H1 (cell line): Measurements from ENCODE around the gene DYSF. TPM values are rescaled to one million over a fixed set of nuclear protein-coding genes. Genes with fewer than 3 reads are reported as not detected.

Source experiments
- CTCF ChIA-PET: fragments of 300-600 bp; sonication (Branson Sonifier 250); formaldehyde crosslinking; loops from one replicate; lab custom pipeline; 2021; ENCODE audit not compliant: partially characterized antibody; lab: Charles Lee
- POLR2A ChIA-PET: fragments of 300-600 bp; sonication (Branson Sonifier 250); formaldehyde crosslinking; loops from one replicate; lab custom pipeline; 2021; ENCODE audit warnings: inconsistent platforms; ENCODE audit not compliant: partially characterized antibody; lab: Charles Lee
- DNase-seq, 2 experiments: peaks; one replicate each; pipeline versions ENCODE4 v3.0.0 to v3.0.0-alpha.2; 2010 to 2022; ENCODE audit warnings: low spot score in 2 of 2, low read depth in 1 of 2, mixed read lengths in 1 of 2
- FAIRE-seq: peaks from 2 replicates; lab custom pipeline; 2011; peaks lifted over from hg19 to GRCh38; lab: Jason Lieb, UNC
- H2AFZ ChIP-seq: 2 replicates; pipeline ENCODE4 v1.8.1; 2012; ENCODE audit warnings: low read length, inconsistent platforms
- H2AK5ac ChIP-seq: 2 replicates; pipeline ENCODE4 v1.6.1; 2013; ENCODE audit warnings: low read depth, low read length
- H2BK120ac ChIP-seq: replicated peaks from 2 replicates; pipeline ENCODE3; 2013; ENCODE audit warnings: low read depth, low read length, inconsistent platforms
- H2BK12ac ChIP-seq: 2 replicates; pipeline ENCODE4 v1.6.1; 2013; ENCODE audit warnings: low read depth, low read length
- H2BK15ac ChIP-seq: 2 replicates; pipeline ENCODE4 v1.6.1; 2013; ENCODE audit warnings: low read length
- H2BK20ac ChIP-seq: 2 replicates; pipeline ENCODE4 v1.6.1; 2013; ENCODE audit warnings: low read length
- H2BK5ac ChIP-seq: 2 replicates; pipeline ENCODE4 v1.6.1; 2013; ENCODE audit warnings: low read depth, low read length
- H3K14ac ChIP-seq: 2 replicates; pipeline ENCODE4 v1.6.1; 2013; ENCODE audit warnings: inconsistent platforms; ENCODE audit not compliant: insufficient read length
- H3K18ac ChIP-seq: 2 replicates; pipeline ENCODE4 v1.6.1; 2013; ENCODE audit warnings: low read length; ENCODE audit errors: extremely low read depth
- H3K23ac ChIP-seq: 2 replicates; pipeline ENCODE4 v1.6.1; 2013; ENCODE audit warnings: inconsistent platforms; ENCODE audit not compliant: insufficient read length
- H3K23me2 ChIP-seq: 2 replicates; pipeline ENCODE4 v1.6.1; 2013; ENCODE audit warnings: low read depth, low read length
- H3K27ac ChIP-seq: 2 replicates; pipeline ENCODE4 v1.6.1; 2011; ENCODE audit warnings: low read depth, low read length, inconsistent platforms
- H3K27me3 ChIP-seq, 4 experiments: replicated peaks in 1 of 4; 1 replicate in 1 of 4; 2 replicates in 3 of 4; pipeline versions ENCODE4 v1.6.1 to v1.8.1; 2011 to 2013; ENCODE audit warnings: low read length in 3 of 4, mild to moderate bottlenecking in 3 of 4, inconsistent platforms in 2 of 4, mixed read lengths in 2 of 4, moderate library complexity in 1 of 4; ENCODE audit not compliant: control insufficient read depth in 3 of 4, insufficient read depth in 3 of 4; ENCODE audit errors: extremely low read depth in 1 of 4
- H3K36me3 ChIP-seq, 4 experiments: 2 replicates each; pipeline versions ENCODE4 v1.6.1 to v1.8.1; 2011 to 2013; ENCODE audit warnings: mild to moderate bottlenecking in 4 of 4, low read length in 3 of 4, moderate library complexity in 2 of 4, control low read depth in 1 of 4, inconsistent platforms in 1 of 4; ENCODE audit not compliant: insufficient read depth in 4 of 4, control insufficient read depth in 2 of 4
- H3K4ac ChIP-seq: replicated peaks from 2 replicates; pipeline ENCODE3; 2013; ENCODE audit warnings: low read length, low read depth, mixed read lengths, inconsistent platforms; ENCODE audit not compliant: insufficient read length
- H3K4me1 ChIP-seq, 4 experiments: replicated peaks in 1 of 4; 1 replicate in 1 of 4; 2 replicates in 3 of 4; pipeline versions ENCODE4 v1.6.1 to v1.8.1; 2011 to 2013; ENCODE audit warnings: low read length in 3 of 4, inconsistent platforms in 2 of 4, mixed read lengths in 1 of 4; ENCODE audit not compliant: insufficient read depth in 4 of 4, control insufficient read depth in 3 of 4
- H3K4me2 ChIP-seq, 2 experiments: 2 replicates each; pipeline versions ENCODE4 v1.6.1 to v1.8.1; 2011 to 2013; ENCODE audit warnings: low read depth in 2 of 2, low read length in 2 of 2, control low read depth in 1 of 2, inconsistent platforms in 1 of 2, mild to moderate bottlenecking in 1 of 2; ENCODE audit not compliant: insufficient read depth in 1 of 2
- H3K4me3 ChIP-seq, 4 experiments: fragments of 200-600, 300-600 bp in 1 of 4; sonication (generic), shearing (Covaris generic), sonication (Bioruptor Twin) in 1 of 4; 2 replicates each; pipeline versions ENCODE4 v1.5.1 to v1.8.1; 2011 to 2016; ENCODE audit warnings: low read length in 4 of 4, low read depth in 3 of 4, control low read depth in 2 of 4, inconsistent platforms in 2 of 4, mild to moderate bottlenecking in 2 of 4, mixed read lengths in 1 of 4, moderate library complexity in 1 of 4; ENCODE audit not compliant: insufficient read depth in 2 of 4; ENCODE audit errors: extremely low read depth in 1 of 4
- H3K56ac ChIP-seq: replicated peaks from 2 replicates; pipeline ENCODE3; 2013; ENCODE audit warnings: low read depth, mild to moderate bottlenecking, mixed read lengths, low read length, inconsistent platforms; ENCODE audit not compliant: insufficient read length
- H3K79me1 ChIP-seq: 2 replicates; pipeline ENCODE4 v1.6.1; 2013; ENCODE audit warnings: low read depth, low read length, control low read depth
- H3K79me2 ChIP-seq, 2 experiments: 2 replicates each; pipeline versions ENCODE4 v1.6.1 to v1.8.1; 2012 to 2013; ENCODE audit warnings: low read length in 2 of 2, mild to moderate bottlenecking in 2 of 2, inconsistent platforms in 1 of 2; ENCODE audit not compliant: insufficient read depth in 2 of 2, control insufficient read depth in 1 of 2
- H3K9ac ChIP-seq, 4 experiments: replicated peaks in 1 of 4; 1 replicate in 1 of 4; 2 replicates in 3 of 4; pipeline versions ENCODE4 v1.6.1 to v1.8.1; 2011 to 2013; ENCODE audit warnings: low read depth in 3 of 4, low read length in 3 of 4, control low read depth in 2 of 4, mild to moderate bottlenecking in 2 of 4, moderate library complexity in 2 of 4, inconsistent platforms in 1 of 4; ENCODE audit errors: extremely low read depth in 1 of 4
- H3K9me3 ChIP-seq, 2 experiments: 2 replicates each; pipeline versions ENCODE4 v1.6.1 to v1.8.1; 2012 to 2013; ENCODE audit warnings: mild to moderate bottlenecking in 2 of 2, moderate library complexity in 2 of 2, control low read depth in 1 of 2, inconsistent platforms in 1 of 2, low read depth in 1 of 2, low read length in 1 of 2, mixed read lengths in 1 of 2; ENCODE audit not compliant: insufficient read depth in 2 of 2
- H4K20me1 ChIP-seq, 2 experiments: replicated peaks in 1 of 2; 2 replicates each; pipeline versions ENCODE3 to v1.8.1; 2011 to 2013; ENCODE audit warnings: inconsistent platforms in 2 of 2, low read length in 2 of 2, mild to moderate bottlenecking in 1 of 2; ENCODE audit not compliant: insufficient read depth in 2 of 2, control insufficient read depth in 1 of 2
- H4K5ac ChIP-seq: 2 replicates; pipeline ENCODE4 v1.6.1; 2013; ENCODE audit warnings: low read length, low read depth, mixed read lengths, inconsistent platforms; ENCODE audit not compliant: insufficient read length
- H4K8ac ChIP-seq: 2 replicates; pipeline ENCODE4 v1.8.0; 2013; ENCODE audit warnings: mild to moderate bottlenecking, moderate library complexity, low read length, inconsistent platforms; ENCODE audit not compliant: insufficient read depth; ENCODE audit errors: extremely low read depth
- H4K91ac ChIP-seq: replicated peaks from 2 replicates; pipeline ENCODE3; 2013; ENCODE audit warnings: low read length, mixed read lengths, inconsistent platforms; ENCODE audit not compliant: insufficient read length
- ATF3 ChIP-seq: IDR thresholded peaks from 2 replicates; pipeline ENCODE4 v1.6.1; 2011; ENCODE audit warnings: low read depth, mild to moderate bottlenecking, low read length; ENCODE audit not compliant: insufficient read depth
- CEBPB ChIP-seq: IDR thresholded peaks from 2 replicates; pipeline ENCODE4 v1.6.1; 2012; ENCODE audit warnings: low read depth, low read length
- CHD1 ChIP-seq: IDR thresholded peaks from 2 replicates; pipeline ENCODE4 v1.6.1; 2012; ENCODE audit warnings: low read depth, low read length, improper control_type of control experiment
- CREB1 ChIP-seq: IDR thresholded peaks from 2 replicates; pipeline ENCODE4 v1.6.1; 2012; ENCODE audit warnings: inconsistent platforms
- EGR1 ChIP-seq: IDR thresholded peaks from 2 replicates; pipeline ENCODE4 v1.6.1; 2011; ENCODE audit warnings: low read depth, low read length, borderline replicate concordance
- GTF2F1 ChIP-seq: IDR thresholded peaks from 2 replicates; pipeline ENCODE4 v1.6.1; 2012; ENCODE audit warnings: low read depth, low read length, improper control_type of control experiment, borderline replicate concordance
- KDM5A ChIP-seq: fragments of 200-600 bp; IDR thresholded peaks from 2 replicates; pipeline ENCODE4 v1.7.1; 2012; ENCODE audit warnings: mild to moderate bottlenecking, low read length, inconsistent platforms, mixed read lengths
- POLR2AphosphoS5 ChIP-seq: IDR thresholded peaks from 2 replicates; pipeline ENCODE4 v1.6.1; 2011; ENCODE audit warnings: low read depth, low read length
- RNF2 ChIP-seq: fragments of 200-900, 300-1000 bp; sonication (generic); IDR thresholded peaks from 2 replicates; pipeline ENCODE4 v1.7.1; 2016; ENCODE audit warnings: borderline replicate concordance, low read depth, mild to moderate bottlenecking, antibody characterized with exemption, low read length; ENCODE audit not compliant: poor library complexity, severe bottlenecking; ENCODE audit errors: missing control alignments
- RXRA ChIP-seq: IDR thresholded peaks from 2 replicates; pipeline ENCODE4 v1.6.1; 2011; ENCODE audit warnings: low read depth, mild to moderate bottlenecking, low read length, moderate library complexity; ENCODE audit not compliant: insufficient read depth
- SRF ChIP-seq: IDR thresholded peaks from 2 replicates; pipeline ENCODE4 v1.6.1; 2011; ENCODE audit warnings: mild to moderate bottlenecking, low read depth, low read length, moderate library complexity
- TAF7 ChIP-seq: optimal IDR thresholded peaks from 2 replicates; pipeline ENCODE3; 2011; ENCODE audit warnings: low read depth, mild to moderate bottlenecking, inconsistent platforms, low read length, moderate library complexity, borderline replicate concordance
- ZNF274 ChIP-seq: IDR thresholded peaks from 2 replicates; pipeline ENCODE4 v1.7.0; 2012; ENCODE audit warnings: low read length, borderline replicate concordance; ENCODE audit errors: extremely low read depth
- WGBS, 2 experiments: shearing (Covaris generic) in 1 of 2; methylation state at CpG; one replicate each; pipeline versions ENCODE4 v1.1.6 to v1.1.7; 2013 to 2015; ENCODE audit warnings: low lambda C conversion rate in 2 of 2, mixed read lengths in 2 of 2, inconsistent platforms in 1 of 2, low coverage in 1 of 2, missing lambda C conversion rate in 1 of 2; ENCODE audit not compliant: insufficient replicate concordance in 2 of 2, insufficient coverage in 1 of 2, insufficient read length in 1 of 2; ENCODE audit errors: extremely low coverage in 1 of 2, missing lambda C conversion rate in 1 of 2; 5-methylcytosine and 5-hydroxymethylcytosine counted together
- polyA plus RNA-seq, 7 experiments: library from polyadenylated mRNA; depleted of rRNA in 3 of 7; stranded (reverse) in 5 of 7; unstranded in 2 of 7; fragments of >200 nt in 5 of 7; fragments of 200-250 nt in 2 of 7; gene quantifications; 1 replicate in 5 of 7; 2 replicates in 1 of 7; 4 replicates in 1 of 7; pipeline versions ENCODE4 v1.2.1 to v1.2.3, GENCODE V29; 2011 to 2013; ENCODE audit warnings: missing spikeins in 2 of 7, mixed read lengths in 2 of 7
- total RNA-seq: library from RNA; stranded (reverse); fragmentation: NEBNext Ultra II Directional; extraction: Animal tissue kit (Norgen Biotek cat#: 25700); gene quantifications from 2 replicates; pipeline ENCODE4 v1.2.1, GENCODE V29; 2021

Gene DYSF
- total and polyA plus RNA-seq, 2 of the 8 experiments (the other 6 are each of a cell fraction or from before 2014, with no cell fraction given) = 5.8 to 7.1 TPM

DNA sequence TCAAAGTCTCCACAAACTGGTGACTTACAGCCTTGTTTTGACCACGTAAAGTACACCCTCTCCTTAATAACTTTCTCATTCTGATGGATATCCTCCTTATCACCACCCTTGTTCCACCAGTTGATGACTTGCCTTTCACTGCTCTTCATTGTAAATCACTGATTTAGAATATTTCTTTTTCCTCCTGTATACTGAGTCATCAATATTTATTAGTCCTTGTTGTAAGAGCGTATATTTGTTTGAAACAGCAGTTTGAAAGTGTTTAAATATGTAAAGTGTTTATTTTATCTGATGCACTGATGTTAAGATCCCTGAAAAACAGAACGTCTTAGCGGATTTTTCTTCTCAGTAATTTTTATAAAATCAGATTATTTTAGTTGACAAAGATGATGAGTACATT lies 34.2 kb upstream of the DYSF start:
- H2AK5ac ChIP-seq = no peak overlapping the region
- H3K4me2 ChIP-seq = no peak overlapping the region
- H3K4me1 ChIP-seq = peaks cover 0 to 3% (median 3%) of the 10 kb centered on the region in 4 experiments; a peak in 2 of 7 replicates
- no peaks in the 10 kb centered on the region for H4K20me1 ChIP-seq
- 89% methylated on average over 4 of the region's 4 CpGs; no CpG with 5 or more reads in 1 of the 2 experiments for whole genome bisulfite sequencing, 2 experiments
- H3K36me3 ChIP-seq = peaks cover 4 to 36% (median 15%) of the 10 kb centered on the region in 4 experiments; a peak in 7 of 8 replicates
- no peaks in the 10 kb centered on the region for H3K9me3 ChIP-seq
- H3K4me3 ChIP-seq = no peak overlapping the region
- no peak overlapping the region for H4K5ac ChIP-seq
- H3K27me3 ChIP-seq = no peaks in the 10 kb centered on the region
- CTCF ChIA-PET = interaction anchor here (0.6 kb wide), 1 partner anchor 312 kb away, joined by 3 read pairs; no protein-coding TSS in a partner anchor
- H4K8ac ChIP-seq = no peak overlapping the region
- H2BK20ac ChIP-seq = no peak overlapping the region
- no peak overlapping the region for H2AFZ ChIP-seq
- peaks cover 0 to 4% of the 10 kb centered on the region in 2 experiments; a peak in 2 of 4 replicates for H3K79me2 ChIP-seq
- no peaks in the 10 kb centered on the region for H3K79me1 ChIP-seq
- no peak overlapping the region for H2BK15ac ChIP-seq
- no peak for TF ChIP-seq ATF3
- no peak for TF ChIP-seq CREB1
- TF ChIP-seq CHD1 = no peak
- TF ChIP-seq RNF2 = no peak
- no peak for TF ChIP-seq RXRA
- no peak for TF ChIP-seq KDM5A
- TF ChIP-seq SRF = no peak
- TF ChIP-seq ZNF274 = no peak
- no peak for TF ChIP-seq GTF2F1
- TF ChIP-seq CEBPB = no peak
- TF ChIP-seq POLR2AphosphoS5 = no peak
- TF ChIP-seq TAF7 = no peak
- TF ChIP-seq EGR1 = no peak
- no peak overlapping the region for H3K56ac ChIP-seq
- no peak overlapping the region for H3K4ac ChIP-seq
- H3K14ac ChIP-seq = no peak overlapping the region
- FAIRE-seq = no peak
- no peak overlapping the region for H3K23ac ChIP-seq
- no peak overlapping the region for H2BK5ac ChIP-seq
- H3K23me2 ChIP-seq = no peaks in the 10 kb centered on the region
- no peak for DNase-seq
- H3K18ac ChIP-seq = no peak overlapping the region
- no peak overlapping the region for H3K9ac ChIP-seq
- no peak overlapping the region for H4K91ac ChIP-seq
- H2BK120ac ChIP-seq = no peak overlapping the region
- no peak overlapping the region for H2BK12ac ChIP-seq
- no peak overlapping the region for H3K27ac ChIP-seq
- POLR2A ChIA-PET = interaction anchor here (1.2 to 1.5 kb wide), 2 partner anchors 12 to 66 kb away, joined by 3 read pairs; no protein-coding TSS in a partner anchor
